ENCODE data around the gene RPUSD4.

Gene RPUSD4

DNA sequence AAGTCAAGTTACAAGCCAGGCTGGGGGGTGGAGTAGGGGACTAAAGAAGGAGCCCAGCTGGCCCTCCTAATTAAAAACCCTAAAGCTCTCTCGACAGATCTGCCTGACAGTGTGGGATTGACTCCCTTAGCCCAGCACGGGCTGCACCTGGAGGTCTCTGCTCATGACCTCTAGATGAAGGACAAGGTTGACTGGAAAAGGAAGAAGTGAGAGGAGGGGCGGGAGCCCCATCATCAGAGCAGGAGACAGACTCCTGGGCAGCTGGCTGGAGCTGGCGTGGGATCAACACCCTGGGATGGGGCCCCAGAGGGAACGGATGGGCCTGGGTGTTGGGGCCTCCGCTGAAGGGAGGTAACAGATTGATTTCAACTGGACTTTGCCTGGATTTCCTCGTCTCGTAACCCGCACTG, 46.1 kb downstream of the RPUSD4 start:
- Histone ChIP-seq H3K9me3 (no peaks in the 10 kb centered on the region), H3K4me3 (no peak overlapping the region), H3K36me3 (replicated peaks) (no peaks in the 10 kb centered on the region), H3K27me3 (ENCODE audit: low read depth) (no peaks in the 10 kb centered on the region), H3K4me1 (no peaks in the 10 kb centered on the region)
- DNase-seq (ENCODE audit: low spot score in 2 of 2): no peak
- in situ Hi-C loops (cut with MboI; ENCODE audit: low sequenced_read_pairs): no loop called here

DNA sequence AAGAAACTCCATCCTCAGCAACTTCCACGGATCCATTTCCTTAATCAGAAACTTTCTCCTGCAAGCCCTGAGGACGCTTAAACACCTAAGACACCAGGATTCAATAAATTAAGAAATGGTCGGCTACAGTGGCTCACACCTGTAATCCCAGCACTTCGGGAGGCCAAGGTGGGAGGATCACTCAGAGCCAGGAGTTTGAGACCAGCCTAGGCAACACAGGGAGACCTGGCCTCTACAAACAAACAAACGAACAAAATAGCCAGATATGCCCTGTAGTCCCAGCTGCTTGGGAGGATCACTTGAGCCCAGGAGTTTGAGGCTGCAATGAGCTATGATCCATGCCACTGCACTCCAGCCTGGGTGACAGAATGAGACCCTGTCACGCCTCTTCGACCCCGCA, 46.7 kb downstream of the RPUSD4 start:
- DNase-seq (ENCODE audit: low spot score in 2 of 2): no peak
- Histone ChIP-seq H3K9me3 (no peaks in the 10 kb centered on the region), H3K27me3 (ENCODE audit: low read depth) (no peaks in the 10 kb centered on the region), H3K4me1 (no peaks in the 10 kb centered on the region), H3K4me3 (no peak overlapping the region), H3K36me3 (replicated peaks) (no peaks in the 10 kb centered on the region)
- in situ Hi-C loops (cut with MboI; ENCODE audit: low sequenced_read_pairs): no loop called here

GRCh38 chr11:126163779-126164178, 47.7 kb downstream of the RPUSD4 start:
- Histone ChIP-seq H3K36me3 (replicated peaks) (no peaks in the 10 kb centered on the region), H3K9me3 (no peaks in the 10 kb centered on the region), H3K4me1 (no peaks in the 10 kb centered on the region), H3K4me3 (no peak overlapping the region), H3K27me3 (ENCODE audit: low read depth) (no peaks in the 10 kb centered on the region)
- DNase-seq (ENCODE audit: low spot score in 2 of 2): no peak
- in situ Hi-C loops (cut with MboI; ENCODE audit: low sequenced_read_pairs): no loop called here

DNA sequence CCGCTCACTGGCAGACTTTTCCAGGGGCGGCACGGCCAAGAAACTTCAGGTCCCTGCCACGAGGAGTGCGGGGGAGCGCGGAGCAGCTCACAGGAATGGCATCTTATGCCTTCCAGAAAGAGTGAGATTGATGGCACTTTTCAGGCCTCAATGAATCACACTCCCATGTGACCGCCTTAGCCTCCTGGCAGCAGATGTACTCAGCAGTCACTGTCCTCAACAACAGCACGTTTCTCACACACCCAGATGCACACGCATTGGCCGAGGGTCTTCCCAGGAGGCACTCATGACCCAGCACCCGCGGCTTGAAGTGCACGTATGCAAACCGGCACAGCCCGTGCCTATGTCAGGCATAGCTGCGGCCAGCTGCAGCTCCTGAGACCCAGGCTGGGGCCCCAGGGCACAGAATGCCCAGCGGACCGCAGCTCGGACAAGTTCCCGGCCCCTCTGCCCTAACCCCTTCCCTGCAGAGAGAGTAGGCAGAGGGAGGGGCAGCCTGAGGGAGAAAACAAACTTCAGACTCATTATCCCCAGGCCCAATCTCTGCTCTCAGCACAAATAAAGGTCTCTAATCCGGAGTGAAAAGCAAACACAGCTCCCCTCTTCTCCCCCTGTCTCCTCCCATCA, 48.3 kb downstream of the RPUSD4 start:
- in situ Hi-C loops (cut with MboI; ENCODE audit: low sequenced_read_pairs): no loop called here
- no peaks in the 10 kb centered on the region for H3K4me1 ChIP-seq

GRCh38 chr11:126162306-126163030, 49.0 kb downstream of the RPUSD4 start:
- no peaks in the 10 kb centered on the region for H3K4me1 ChIP-seq
- no peaks in the 10 kb centered on the region for H3K36me3 ChIP-seq (replicated peaks)
- H3K4me3 ChIP-seq: no peak overlapping the region
- H3K9me3 ChIP-seq: no peaks in the 10 kb centered on the region
- in situ Hi-C loops (cut with MboI; ENCODE audit: low sequenced_read_pairs): no loop called here
- no peaks in the 10 kb centered on the region for H3K27me3 ChIP-seq (ENCODE audit: low read depth)
- no peak for DNase-seq (ENCODE audit: low spot score in 2 of 2)

More for the DNA sequence above, 48.3 kb downstream of the RPUSD4 start:
- Histone ChIP-seq H3K36me3 (replicated peaks) (no peaks in the 10 kb centered on the region), H3K27me3 (ENCODE audit: low read depth) (no peaks in the 10 kb centered on the region), H3K9me3 (no peaks in the 10 kb centered on the region), H3K4me3 (no peak overlapping the region)
- DNase-seq (ENCODE audit: low spot score in 2 of 2): no peak

DNA sequence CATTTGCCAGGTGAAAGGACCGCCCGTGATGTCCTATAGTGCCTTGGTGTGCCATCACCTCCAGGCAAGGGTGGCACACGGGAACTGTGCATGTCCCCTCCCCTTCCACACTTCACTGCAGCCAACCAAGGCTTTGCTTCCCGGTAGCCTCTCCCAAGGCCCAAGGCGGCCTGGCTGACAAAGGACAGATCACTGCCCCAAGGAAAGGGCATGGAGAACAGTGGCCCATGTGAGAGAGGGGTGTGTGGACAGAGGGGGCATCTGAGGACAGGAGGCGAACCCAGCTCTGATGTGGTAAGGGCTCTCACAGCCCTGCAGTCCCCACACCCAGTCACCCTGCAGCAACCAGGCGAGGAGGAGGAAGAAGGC, 50.4 kb downstream of the RPUSD4 start:
- no peaks in the 10 kb centered on the region for H3K36me3 ChIP-seq (replicated peaks)
- DNase-seq (ENCODE audit: low spot score in 2 of 2): no peak
- H3K27me3 ChIP-seq (ENCODE audit: low read depth): no peaks in the 10 kb centered on the region
- in situ Hi-C loops (cut with MboI; ENCODE audit: low sequenced_read_pairs): no loop called here
- no peak overlapping the region for H3K4me3 ChIP-seq
- H3K4me1 ChIP-seq: no peaks in the 10 kb centered on the region
- no peaks in the 10 kb centered on the region for H3K9me3 ChIP-seq

- Histone ChIP-seq H3K4me3 (no peak overlapping the region), H3K27me3 (ENCODE audit: low read depth) (no peaks in the 10 kb centered on the region), H3K36me3 (replicated peaks) (no peaks in the 10 kb centered on the region), H3K4me1 (no peaks in the 10 kb centered on the region), H3K9me3 (no peaks in the 10 kb centered on the region)
- no peak for DNase-seq (ENCODE audit: low spot score in 2 of 2)
- in situ Hi-C loops (cut with MboI; ENCODE audit: low sequenced_read_pairs): no loop called here
Observed at GRCh38 chr11:126160345-126161022, 51.0 kb downstream of the RPUSD4 start.

DNA sequence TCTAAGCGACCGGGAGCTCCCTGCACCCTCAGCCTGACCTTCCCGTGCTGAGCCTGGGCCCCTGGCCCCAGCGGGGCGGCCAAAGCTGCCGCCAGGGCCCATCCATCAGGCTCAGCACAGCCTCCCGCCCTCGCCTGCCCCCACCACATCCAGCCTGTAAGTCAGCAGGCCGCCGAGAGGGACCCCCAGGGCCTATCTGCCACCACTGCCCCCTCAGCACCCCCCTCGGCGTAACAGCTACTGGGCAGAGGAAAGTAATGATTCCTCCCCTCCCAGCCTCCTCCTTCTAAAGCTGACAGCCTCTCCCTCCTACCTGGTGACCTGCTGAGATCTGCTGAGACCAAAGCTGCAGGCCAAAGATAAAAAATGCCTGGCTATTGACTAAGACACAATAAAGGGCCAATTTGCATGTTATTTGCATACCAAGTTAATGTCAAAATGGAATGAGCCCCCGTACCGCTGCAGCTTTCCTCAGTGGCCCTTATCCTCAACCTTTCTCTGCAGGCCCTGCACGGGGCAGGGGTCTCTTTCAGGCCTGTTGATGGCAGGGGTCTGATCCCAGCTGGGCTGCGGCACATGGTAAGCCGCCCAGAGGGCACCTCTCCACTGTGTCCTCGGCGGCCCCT, 51.6 kb downstream of the RPUSD4 start:
- Histone ChIP-seq H3K9me3 (no peaks in the 10 kb centered on the region), H3K27me3 (ENCODE audit: low read depth) (no peaks in the 10 kb centered on the region), H3K4me3 (no peak overlapping the region), H3K4me1 (no peaks in the 10 kb centered on the region), H3K36me3 (replicated peaks) (no peaks in the 10 kb centered on the region)
- in situ Hi-C loops (cut with MboI; ENCODE audit: low sequenced_read_pairs): no loop called here
- DNase-seq (ENCODE audit: low spot score in 2 of 2): no peak

DNA sequence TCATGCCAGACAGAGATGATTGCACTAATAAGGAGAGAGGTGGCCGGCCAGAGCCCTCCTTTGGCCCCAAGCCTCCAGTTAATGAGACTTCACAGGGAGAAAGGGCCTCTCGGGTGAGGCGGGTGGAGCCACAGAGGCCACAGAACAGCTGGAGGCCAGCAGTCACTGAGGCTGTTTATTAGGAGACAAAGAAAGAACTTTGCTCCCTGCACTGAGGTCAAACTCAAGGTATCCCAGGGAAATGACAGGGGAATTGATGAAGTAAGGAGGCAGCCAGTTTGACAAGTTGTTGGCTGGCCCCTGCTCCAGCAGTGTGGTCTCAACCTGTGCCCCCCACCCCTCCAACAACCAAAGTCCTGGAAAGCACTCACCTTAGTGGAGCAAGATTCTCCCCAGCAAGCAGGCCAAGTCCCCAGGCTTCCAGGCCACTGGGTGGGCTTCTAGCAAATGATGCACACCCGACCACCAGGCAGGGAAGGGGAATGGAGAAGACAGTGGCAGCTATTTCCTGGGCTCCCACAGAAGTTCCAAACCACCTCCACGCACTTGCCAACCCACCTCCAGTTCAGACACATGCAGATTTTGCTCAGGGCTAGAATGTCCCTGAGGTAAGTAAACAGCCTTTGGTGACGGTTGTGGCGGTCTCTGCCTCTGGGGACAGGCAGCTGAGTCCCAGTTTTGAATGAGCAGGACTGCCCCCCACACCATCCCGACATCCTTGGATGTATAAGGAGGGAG, 53.2 kb downstream of the RPUSD4 start:
- in situ Hi-C loops (cut with MboI; ENCODE audit: low sequenced_read_pairs): no loop called here
- Histone ChIP-seq H3K4me1 (no peaks in the 10 kb centered on the region), H3K27me3 (ENCODE audit: low read depth) (no peaks in the 10 kb centered on the region), H3K9me3 (no peaks in the 10 kb centered on the region), H3K4me3 (no peak overlapping the region), H3K36me3 (replicated peaks) (no peaks in the 10 kb centered on the region)
- DNase-seq (ENCODE audit: low spot score in 2 of 2): no peak

- Histone ChIP-seq H3K4me1 (no peaks in the 10 kb centered on the region), H3K9me3 (no peaks in the 10 kb centered on the region), H3K4me3 (no peak overlapping the region), H3K36me3 (replicated peaks) (no peaks in the 10 kb centered on the region), H3K27me3 (ENCODE audit: low read depth) (no peaks in the 10 kb centered on the region)
- in situ Hi-C loops (cut with MboI; ENCODE audit: low sequenced_read_pairs): no loop called here
- no peak for DNase-seq (ENCODE audit: low spot score in 2 of 2)
Observed at GRCh38 chr11:126157326-126158030, 54.0 kb downstream of the RPUSD4 start.

- H3K4me1 ChIP-seq: no peaks in the 10 kb centered on the region
- H3K36me3 ChIP-seq (replicated peaks): no peaks in the 10 kb centered on the region
- in situ Hi-C loops (cut with MboI; ENCODE audit: low sequenced_read_pairs): no loop called here
- no peaks in the 10 kb centered on the region for H3K9me3 ChIP-seq
- no peaks in the 10 kb centered on the region for H3K27me3 ChIP-seq (ENCODE audit: low read depth)
- no peak overlapping the region for H3K4me3 ChIP-seq
- DNase-seq (ENCODE audit: low spot score in 2 of 2): no peak
Observed at GRCh38 chr11:126156814-126157213, 54.6 kb downstream of the RPUSD4 start.

DNA sequence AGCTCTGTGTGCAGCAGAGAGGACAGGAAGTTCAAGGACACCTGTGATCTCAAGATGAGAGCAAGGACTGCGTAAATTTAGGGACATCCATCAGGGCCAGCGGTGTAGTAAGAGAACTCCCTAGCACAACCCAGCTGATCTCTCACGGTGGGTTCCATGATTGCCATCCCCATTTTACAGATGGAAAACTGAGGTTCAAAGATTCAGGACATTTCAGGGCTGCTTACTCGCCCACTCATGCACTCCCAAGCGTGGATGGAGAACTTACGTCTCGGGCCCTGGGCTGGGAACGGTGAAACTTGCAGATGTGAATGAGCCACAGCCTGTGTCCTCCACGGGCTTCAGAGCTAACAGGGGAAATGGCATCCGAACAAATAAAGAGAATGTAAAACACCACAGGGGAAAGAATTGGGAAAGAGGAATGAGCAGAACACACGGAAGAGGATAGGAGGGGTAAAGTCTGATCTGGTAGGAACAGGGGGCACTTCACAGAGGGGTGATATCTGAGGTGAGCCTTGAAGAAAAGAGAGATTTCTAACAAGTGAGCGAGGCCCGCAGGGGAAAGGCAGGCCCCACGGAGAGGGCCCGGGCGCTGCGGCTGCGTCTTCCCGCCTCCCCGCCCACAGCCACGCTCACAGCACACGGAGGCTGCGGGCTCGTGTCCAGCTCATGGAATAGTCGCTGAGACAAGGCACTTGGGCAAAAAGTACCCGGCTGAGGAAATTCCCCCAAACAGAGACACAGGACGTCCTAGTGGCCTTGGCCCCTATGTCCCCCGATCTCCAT, 55.9 kb downstream of the RPUSD4 start:
- Histone ChIP-seq H3K4me1 (no peaks in the 10 kb centered on the region), H3K4me3 (no peak overlapping the region), H3K27me3 (ENCODE audit: low read depth) (no peaks in the 10 kb centered on the region), H3K9me3 (no peaks in the 10 kb centered on the region), H3K36me3 (replicated peaks) (no peaks in the 10 kb centered on the region)
- DNase-seq (ENCODE audit: low spot score in 2 of 2): no peak
- in situ Hi-C loops (cut with MboI; ENCODE audit: low sequenced_read_pairs): no loop called here
